Measurements from ENCODE around the gene ZNF582. TPM values are rescaled to one million over a fixed set of nuclear protein-coding genes. Genes with fewer than 3 reads are reported as not detected.

ZNF582 gene
- total RNA-seq, 2 experiments from 2014 or later = 1.5 to 1.8 TPM

DNA sequence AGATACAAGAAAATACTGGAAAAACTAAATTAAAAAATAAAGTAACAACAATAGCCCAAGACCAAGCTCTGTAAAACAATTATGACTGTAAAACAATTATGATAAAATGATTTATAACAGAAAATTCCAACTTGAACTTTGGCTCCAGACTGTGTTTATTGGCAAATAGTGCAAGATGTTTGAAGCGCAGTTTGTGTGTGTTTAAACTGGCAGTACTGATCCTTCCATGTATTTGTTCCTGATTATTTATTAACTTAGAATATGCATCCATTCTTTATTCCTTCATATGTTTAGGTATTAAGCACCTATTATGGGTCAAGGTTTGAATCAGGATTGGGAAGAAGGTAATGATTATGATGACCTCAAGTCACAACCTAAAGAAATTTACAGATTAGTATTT is 37.8 kb downstream of the ZNF582 start:
- no peak for TF ChIP-seq CTCF (IDR thresholded peaks at IDR 0.05)
- peaks cover 5 to 15% of the 10 kb centered on the region in 2 experiments for H3K9me3 ChIP-seq (ENCODE audit: control insufficient read depth in 1 of 2, insufficient read depth in 1 of 2, low read length in 2 of 2)
- Mint-ChIP-seq H3K4me3 (no peak overlapping the region), H3K9me3 (peaks cover 14% of the 10 kb centered on the region), H3K36me3 (ENCODE audit: low read depth) (peaks cover 33% of the 10 kb centered on the region), H3K27me3 (no peaks in the 10 kb centered on the region), H3K4me1 (ENCODE audit: low read depth) (peaks cover under 1% of the 10 kb centered on the region), H3K27ac (no peak overlapping the region)
- no peaks in the 10 kb centered on the region for H3K4me1 ChIP-seq (ENCODE audit: insufficient read depth, low read length)
- H3K4me3 ChIP-seq (ENCODE audit: low read length) = no peak overlapping the region
- H3K36me3 ChIP-seq (ENCODE audit: insufficient read depth, low read length) = no peaks in the 10 kb centered on the region
- intact Hi-C loops (cut with DNase I, micrococcal nuclease) = no loop called here
- no peak overlapping the region for H3K27ac ChIP-seq (ENCODE audit: low read depth in 1 of 2, low read length in 2 of 2)
- no peak for ATAC-seq (ENCODE audit: poor library complexity)
- no peak for DNase-seq
- POLR2A ChIA-PET = no interaction called here
- no peaks in the 10 kb centered on the region for H3K27me3 ChIP-seq (ENCODE audit: control insufficient read depth in 1 of 2, insufficient read depth in 2 of 2, low read length in 2 of 2)
- CTCF ChIA-PET = no interaction called here

GRCh38 chr19:56351208-56351607 is 42.1 kb downstream of the ZNF582 start:
- CTCF ChIA-PET = no interaction called here
- Mint-ChIP-seq H3K36me3 (ENCODE audit: low read depth) (no peaks in the 10 kb centered on the region), H3K4me1 (ENCODE audit: low read depth) (peaks cover 7% of the 10 kb centered on the region), H3K27me3 (no peaks in the 10 kb centered on the region), H3K9me3 (no peaks in the 10 kb centered on the region), H3K4me3 (no peak overlapping the region), H3K27ac (no peak overlapping the region)
- intact Hi-C loops (cut with DNase I, micrococcal nuclease) = loop anchor here (2.0 to 5.0 kb wide), 2 partner anchors 269 to 284 kb away; no protein-coding TSS in a partner anchor
- no peak for TF ChIP-seq CTCF (IDR thresholded peaks at IDR 0.05)
- Histone ChIP-seq H3K27ac (ENCODE audit: low read depth in 1 of 2, low read length in 2 of 2) (no peak overlapping the region), H3K36me3 (ENCODE audit: insufficient read depth, low read length) (no peaks in the 10 kb centered on the region), H3K27me3 (ENCODE audit: control insufficient read depth in 1 of 2, insufficient read depth in 2 of 2, low read length in 2 of 2) (no peaks in the 10 kb centered on the region), H3K4me3 (ENCODE audit: low read length) (no peak overlapping the region), H3K9me3 (ENCODE audit: control insufficient read depth in 1 of 2, insufficient read depth in 1 of 2, low read length in 2 of 2) (no peaks in the 10 kb centered on the region), H3K4me1 (ENCODE audit: insufficient read depth, low read length) (no peaks in the 10 kb centered on the region)
- no peak for DNase-seq
- POLR2A ChIA-PET = interaction anchor here (0.6 kb wide), 1 partner anchor 98 kb away, joined by 4 read pairs; no protein-coding TSS in a partner anchor
- ATAC-seq (ENCODE audit: poor library complexity) = no peak

DNA sequence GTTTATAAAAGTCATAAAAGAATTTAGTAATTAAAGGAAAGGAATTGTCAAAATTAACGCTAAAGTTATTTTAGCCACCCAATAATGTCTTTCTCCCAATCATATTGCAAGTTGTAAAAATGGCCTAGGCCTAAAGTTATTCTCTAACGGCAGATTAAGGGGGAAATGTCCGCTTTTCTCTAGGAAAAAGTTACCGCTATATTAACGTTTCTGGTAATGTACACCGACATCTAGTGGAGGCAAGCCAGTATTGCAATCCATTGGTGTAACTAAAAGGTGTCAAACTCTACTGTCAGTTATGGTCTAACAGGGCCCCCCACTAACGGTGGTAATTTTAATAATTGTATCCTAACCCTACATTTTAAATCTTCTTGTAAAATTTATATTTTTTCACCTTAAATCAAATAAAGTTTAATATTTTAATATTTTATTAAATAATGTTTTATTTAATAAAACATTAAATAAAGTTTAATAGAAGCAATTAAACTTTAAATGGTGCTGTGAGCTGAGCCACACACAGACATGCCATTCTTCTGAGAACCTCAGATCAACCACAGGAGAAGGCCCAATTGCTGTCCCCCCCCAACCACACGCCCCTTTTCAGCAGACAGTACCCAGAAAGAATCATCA is 42.8 kb downstream of the ZNF582 start:
- H3K4me3 ChIP-seq (ENCODE audit: low read length) = no peak overlapping the region
- Mint-ChIP-seq H3K4me1 (ENCODE audit: low read depth) (peaks cover 7% of the 10 kb centered on the region), H3K9me3 (no peaks in the 10 kb centered on the region), H3K36me3 (ENCODE audit: low read depth) (no peaks in the 10 kb centered on the region), H3K4me3 (no peak overlapping the region), H3K27me3 (no peaks in the 10 kb centered on the region), H3K27ac (no peak overlapping the region)
- ATAC-seq (ENCODE audit: poor library complexity) (no peak), DNase-seq (peak in 12 of 14 experiments; percentile 13 to 71 (median 39))
- peak; percentile 99 for TF ChIP-seq CTCF (IDR thresholded peaks at IDR 0.05)
- intact Hi-C loops (cut with DNase I, micrococcal nuclease) = loop anchor here (1.0 to 5.0 kb wide), 5 partner anchors 97 to 284 kb away; no protein-coding TSS in a partner anchor
- H3K36me3 ChIP-seq (ENCODE audit: insufficient read depth, low read length) = no peaks in the 10 kb centered on the region
- H3K4me1 ChIP-seq (ENCODE audit: insufficient read depth, low read length) = no peaks in the 10 kb centered on the region
- no peaks in the 10 kb centered on the region for H3K27me3 ChIP-seq (ENCODE audit: control insufficient read depth in 1 of 2, insufficient read depth in 2 of 2, low read length in 2 of 2)
- ChIA-PET CTCF (no interaction called here), POLR2A (no interaction called here)
- no peaks in the 10 kb centered on the region for H3K9me3 ChIP-seq (ENCODE audit: control insufficient read depth in 1 of 2, insufficient read depth in 1 of 2, low read length in 2 of 2)
- H3K27ac ChIP-seq (ENCODE audit: low read depth in 1 of 2, low read length in 2 of 2) = no peak overlapping the region

Measured in CD4-positive, alpha-beta T cell (primary cell).